GM12874 (cell line): ENCODE results near the gene ATP1A2.

Experiments used
- CTCF ChIP-seq: IDR thresholded peaks from 2 replicates; pipeline ENCODE4 v1.5.1; 2011; ENCODE audit warnings: low read depth, mild to moderate bottlenecking, control low read depth, low read length, moderate library complexity; ENCODE audit not compliant: insufficient read depth

The ATP1A2 gene

GRCh38 chr1:160081261-160081936 is 34.2 kb upstream of the ATP1A2 start, which contains the start of gene KCNJ9:
TSS of gene KCNJ9 (plus strand) at chr1:160081538. CDS start at chr1:160084031, 2,493 bp downstream.
- TF ChIP-seq CTCF = no peak

GRCh38 chr1:160082487-160082886 is 33.1 kb upstream of the ATP1A2 start:
- no peak for TF ChIP-seq CTCF

GRCh38 chr1:160082926-160083325 is 32.6 kb upstream of the ATP1A2 start:
- TF ChIP-seq CTCF = no peak

- peak; percentile 88 for TF ChIP-seq CTCF
Measured at GRCh38 chr1:160083968-160084770, 31.4 kb upstream of the ATP1A2 start.

- no peak for TF ChIP-seq CTCF
Measured at GRCh38 chr1:160084771-160085321, 30.7 kb upstream of the ATP1A2 start.

GRCh38 chr1:160085686-160086455 is 29.7 kb upstream of the ATP1A2 start:
- TF ChIP-seq CTCF = peak; percentile 96

- TF ChIP-seq CTCF = no peak
Measured at GRCh38 chr1:160086456-160086892, 29.1 kb upstream of the ATP1A2 start.
